Panc1 (cell line): ENCODE data around the gene VSIG8.

Experiments
- POLR2AphosphoS5 ChIP-seq: IDR thresholded peaks from 2 replicates; pipeline ENCODE4 v1.6.1; 2012; ENCODE audit warnings: mild to moderate bottlenecking, low read depth, low read length, moderate library complexity
- TF ChIP-seq, protein P1 (sequence below): fragments of 450-650 bp; IDR thresholded peaks from 2 replicates; pipeline ENCODE4 v1.5.1; 2017; ENCODE audit warnings: mild to moderate bottlenecking

DNA sequence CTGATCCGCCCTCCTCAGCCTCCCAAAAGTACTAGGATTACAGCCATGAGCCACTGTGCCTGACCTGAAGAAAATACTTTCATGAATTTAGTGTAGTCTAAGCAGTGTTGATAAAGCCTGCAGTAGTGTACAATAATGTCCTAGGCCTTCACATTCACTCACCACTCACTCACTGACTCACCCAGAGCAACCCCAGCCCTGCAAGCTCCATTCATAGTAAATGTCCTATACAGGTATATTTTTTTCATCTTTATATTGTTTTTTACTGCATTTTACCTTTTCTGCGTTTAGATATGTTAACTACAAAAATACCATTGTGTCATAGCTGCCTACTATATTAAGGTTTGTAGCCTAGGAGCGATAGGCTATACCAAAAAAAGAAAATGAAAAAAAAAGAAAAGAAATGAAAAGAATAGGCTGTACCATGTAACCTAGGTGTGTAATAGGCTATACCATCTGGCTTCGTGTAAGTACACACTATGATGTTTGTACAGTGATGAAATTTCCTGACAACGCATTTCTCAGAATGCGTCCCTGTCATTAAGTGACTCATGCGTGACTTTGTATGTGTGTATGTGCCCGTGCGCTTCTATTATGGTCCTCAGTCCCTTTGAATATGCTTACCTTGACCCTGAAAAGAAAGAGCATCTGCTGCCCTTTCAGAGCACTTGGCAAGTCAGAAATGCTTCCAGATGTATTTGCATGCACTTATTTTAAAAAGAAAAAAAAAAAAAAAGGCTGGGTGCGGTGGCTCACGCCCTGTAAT lies 45.0 kb downstream of the VSIG8 start:
- TF ChIP-seq, protein P1, sequence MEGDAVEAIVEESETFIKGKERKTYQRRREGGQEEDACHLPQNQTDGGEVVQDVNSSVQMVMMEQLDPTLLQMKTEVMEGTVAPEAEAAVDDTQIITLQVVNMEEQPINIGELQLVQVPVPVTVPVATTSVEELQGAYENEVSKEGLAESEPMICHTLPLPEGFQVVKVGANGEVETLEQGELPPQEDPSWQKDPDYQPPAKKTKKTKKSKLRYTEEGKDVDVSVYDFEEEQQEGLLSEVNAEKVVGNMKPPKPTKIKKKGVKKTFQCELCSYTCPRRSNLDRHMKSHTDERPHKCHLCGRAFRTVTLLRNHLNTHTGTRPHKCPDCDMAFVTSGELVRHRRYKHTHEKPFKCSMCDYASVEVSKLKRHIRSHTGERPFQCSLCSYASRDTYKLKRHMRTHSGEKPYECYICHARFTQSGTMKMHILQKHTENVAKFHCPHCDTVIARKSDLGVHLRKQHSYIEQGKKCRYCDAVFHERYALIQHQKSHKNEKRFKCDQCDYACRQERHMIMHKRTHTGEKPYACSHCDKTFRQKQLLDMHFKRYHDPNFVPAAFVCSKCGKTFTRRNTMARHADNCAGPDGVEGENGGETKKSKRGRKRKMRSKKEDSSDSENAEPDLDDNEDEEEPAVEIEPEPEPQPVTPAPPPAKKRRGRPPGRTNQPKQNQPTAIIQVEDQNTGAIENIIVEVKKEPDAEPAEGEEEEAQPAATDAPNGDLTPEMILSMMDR = no peak
- no peak for TF ChIP-seq POLR2AphosphoS5
